IMR-90 (cell line): ENCODE measurements around the gene RERE. TPM values are rescaled to one million over a fixed set of nuclear protein-coding genes. Genes with fewer than 3 reads are reported as not detected.
A peak's percentile ranks its signal among the peaks of the same experiment; 100 is the strongest.

ENCODE experiments used
- ATAC-seq: fragments of 200-7000 bp; cut with Tn5 transposase; 2 replicates; pipeline ENCODE4 v1.9.1; 2020; ENCODE audit warnings: low read depth, mild to moderate bottlenecking, moderate library complexity
- BruUV-seq: library from RNA; stranded (reverse); fragments of 400-500 nt; replicated peaks from 2 replicates; lab custom pipeline; 2021; lab: Mats Ljungman, UMichigan
- CTCF ChIA-PET: fragments of 300-600 bp; formaldehyde crosslinking; extraction: SDS; loops from one replicate; lab custom pipeline; 2021; ENCODE audit warnings: antibody characterized with exemption; lab: Yijun Ruan, JAX
- POLR2A ChIA-PET: fragments of 300-600 bp; sonication (Branson Sonifier 250); formaldehyde crosslinking; loops from one replicate; lab custom pipeline; 2022; ENCODE audit warnings: antibody characterized with exemption; ENCODE audit not compliant: unreplicated experiment; lab: Charles Lee
- DNase-seq: peaks from one replicate; pipeline ENCODE4 v3.0.0; 2013
- H2AFZ ChIP-seq: replicated peaks from 2 replicates; pipeline ENCODE3; 2013; ENCODE audit warnings: low read length, mild to moderate bottlenecking; ENCODE audit not compliant: poor library complexity
- H2AK5ac ChIP-seq: 2 replicates; pipeline ENCODE4 v1.6.1; 2013; ENCODE audit warnings: low read depth, low read length, inconsistent platforms
- H2AK9ac ChIP-seq: replicated peaks from 2 replicates; pipeline ENCODE3; 2013; ENCODE audit warnings: mild to moderate bottlenecking, low read depth, low read length, moderate library complexity; ENCODE audit not compliant: poor library complexity
- H2BK120ac ChIP-seq: 2 replicates; pipeline ENCODE4 v1.6.1; 2013; ENCODE audit warnings: low read depth, low read length, inconsistent platforms
- H2BK15ac ChIP-seq: 3 replicates; pipeline ENCODE4 v1.6.1; 2013; ENCODE audit warnings: low read depth, low read length, inconsistent platforms
- H2BK20ac ChIP-seq: 2 replicates; pipeline ENCODE4 v1.6.1; 2013; ENCODE audit warnings: low read depth, mild to moderate bottlenecking, inconsistent platforms, low read length, moderate library complexity
- H2BK5ac ChIP-seq: 2 replicates; pipeline ENCODE4 v1.6.1; 2013; ENCODE audit warnings: mild to moderate bottlenecking, low read depth, low read length, inconsistent platforms; ENCODE audit not compliant: poor library complexity, severe bottlenecking
- H3K14ac ChIP-seq: replicated peaks from 2 replicates; pipeline ENCODE4 v1.6.1; 2013; ENCODE audit warnings: low read depth, low read length, inconsistent platforms
- H3K18ac ChIP-seq: 2 replicates; pipeline ENCODE4 v1.6.1; 2013; ENCODE audit warnings: low read depth, low read length, control low read depth
- H3K23ac ChIP-seq: 2 replicates; pipeline ENCODE4 v1.6.1; 2013; ENCODE audit warnings: low read depth, low read length, inconsistent platforms
- H3K27ac ChIP-seq: 2 replicates; pipeline ENCODE4 v1.5.1; 2013; ENCODE audit warnings: mild to moderate bottlenecking, control low read depth, low read length; ENCODE audit not compliant: insufficient read depth
- H3K27me3 ChIP-seq: 2 replicates; pipeline ENCODE4 v1.6.1; 2013; ENCODE audit warnings: low read length; ENCODE audit not compliant: control insufficient read depth, insufficient read depth
- H3K36me3 ChIP-seq: 2 replicates; pipeline ENCODE4 v1.6.1; 2013; ENCODE audit warnings: low read length, mixed read lengths; ENCODE audit not compliant: control insufficient read depth, insufficient read depth
- H3K4ac ChIP-seq: 2 replicates; pipeline ENCODE4 v1.6.1; 2013; ENCODE audit warnings: low read depth, low read length, inconsistent platforms
- H3K4me1 ChIP-seq: 2 replicates; pipeline ENCODE4 v1.6.1; 2013; ENCODE audit warnings: low read length, mixed read lengths; ENCODE audit not compliant: control insufficient read depth, insufficient read depth
- H3K4me2 ChIP-seq: 2 replicates; pipeline ENCODE4 v1.6.1; 2013; ENCODE audit warnings: low read depth, mild to moderate bottlenecking, control low read depth, low read length, moderate library complexity
- H3K4me3 ChIP-seq: 2 replicates; pipeline ENCODE4 v1.5.1; 2013; ENCODE audit warnings: low read depth, mild to moderate bottlenecking, control low read depth, low read length, moderate library complexity; ENCODE audit not compliant: insufficient read depth
- H3K56ac ChIP-seq: 2 replicates; pipeline ENCODE4 v1.6.1; 2013; ENCODE audit warnings: low read length, inconsistent platforms; ENCODE audit not compliant: insufficient read depth; ENCODE audit errors: extremely low read depth
- H3K79me1 ChIP-seq, 2 experiments: 2 replicates each; pipeline ENCODE4 v1.6.1; 2013; ENCODE audit warnings: low read length in 2 of 2, inconsistent platforms in 1 of 2, low read depth in 1 of 2
- H3K9ac ChIP-seq: 2 replicates; pipeline ENCODE4 v1.6.1; 2013; ENCODE audit warnings: low read depth, low read length, control low read depth
- H3K9me1 ChIP-seq: 2 replicates; pipeline ENCODE4 v1.6.1; 2013; ENCODE audit warnings: low read length, inconsistent platforms; ENCODE audit not compliant: insufficient read depth
- H3K9me3 ChIP-seq: 2 replicates; pipeline ENCODE4 v1.6.1; 2013; ENCODE audit warnings: low read length; ENCODE audit not compliant: control insufficient read depth, insufficient read depth
- H4K20me1 ChIP-seq: 2 replicates; pipeline ENCODE4 v1.6.1; 2013; ENCODE audit warnings: low read length, inconsistent platforms; ENCODE audit not compliant: insufficient read depth
- H4K5ac ChIP-seq: 2 replicates; pipeline ENCODE4 v1.6.1; 2013; ENCODE audit warnings: mild to moderate bottlenecking, low read depth, low read length, control low read depth
- H4K8ac ChIP-seq, 2 experiments: 2 replicates each; pipeline ENCODE4 v1.6.1; 2013; ENCODE audit warnings: low read depth in 2 of 2, low read length in 2 of 2, control low read depth in 1 of 2, inconsistent platforms in 1 of 2
- H4K91ac ChIP-seq: 2 replicates; pipeline ENCODE4 v1.6.1; 2013; ENCODE audit warnings: low read depth, low read length, inconsistent platforms; ENCODE audit not compliant: insufficient read depth
- CEBPB ChIP-seq: IDR thresholded peaks from 2 replicates; pipeline ENCODE4 v1.6.1; 2012; ENCODE audit warnings: low read depth, low read length, improper control_type of control experiment
- CHD1 ChIP-seq: IDR thresholded peaks from 2 replicates; pipeline ENCODE4 v1.6.1; 2012; ENCODE audit warnings: low read depth, low read length, improper control_type of control experiment
- MAZ ChIP-seq: IDR thresholded peaks from 2 replicates; pipeline ENCODE4 v1.6.1; 2012; ENCODE audit warnings: low read depth, mild to moderate bottlenecking, low read length, improper control_type of control experiment, moderate library complexity, borderline replicate concordance
- WGBS, 2 experiments: methylation state at CpG; one replicate each; pipeline versions ENCODE4 v1.1.5 to v1.1.7; 2013; ENCODE audit warnings: missing lambda C conversion rate in 2 of 2; ENCODE audit not compliant: insufficient read length in 1 of 2; ENCODE audit errors: extremely low coverage in 2 of 2; 5-methylcytosine and 5-hydroxymethylcytosine counted together
- dilution Hi-C: fragments of 300-500 bp; cut with HindIII; formaldehyde crosslinking; loops from one replicate; pipeline ENCODE4 v1.14.3; 2018; ENCODE audit warnings: low sequenced_read_pairs; ENCODE audit not compliant: unreplicated experiment
- in situ Hi-C: fragments of 300-500 bp; cut with MboI; formaldehyde crosslinking; loops from 3 replicates; pipeline ENCODE4 v1.14.3; 2019; ENCODE audit warnings: low sequenced_read_pairs, inconsistent platforms, mixed read lengths
- intact Hi-C: fragments of 100-400 bp; cut with micrococcal nuclease; formaldehyde crosslinking; loops from 2 replicates; pipeline ENCODE4 v1.10.0; 2022
- polyA plus RNA-seq, 3 experiments: library from polyadenylated mRNA; depleted of rRNA; stranded (reverse); fragments of >200 nt; gene quantifications; 2 replicates each; pipeline ENCODE4 v1.2.3, GENCODE V29; 2012; ENCODE audit warnings: low replicate concordance in 1 of 3
- total RNA-seq: library from RNA; depleted of rRNA; stranded (reverse); fragments of >200 nt; gene quantifications from 2 replicates; pipeline ENCODE4 v1.2.3, GENCODE V29; 2012
- TF ChIP-seq, protein P1 (sequence below): fragments of 150-350 bp; IDR thresholded peaks from 2 replicates; pipeline ENCODE4 v1.6.1; 2017; ENCODE audit warnings: mild to moderate bottlenecking, antibody characterized with exemption, low read length, low read depth

Gene RERE
- total and polyA plus RNA-seq, 2 of the 4 experiments (the other 2 are of a cell fraction) = 11.5 to 25.1 TPM

DNA sequence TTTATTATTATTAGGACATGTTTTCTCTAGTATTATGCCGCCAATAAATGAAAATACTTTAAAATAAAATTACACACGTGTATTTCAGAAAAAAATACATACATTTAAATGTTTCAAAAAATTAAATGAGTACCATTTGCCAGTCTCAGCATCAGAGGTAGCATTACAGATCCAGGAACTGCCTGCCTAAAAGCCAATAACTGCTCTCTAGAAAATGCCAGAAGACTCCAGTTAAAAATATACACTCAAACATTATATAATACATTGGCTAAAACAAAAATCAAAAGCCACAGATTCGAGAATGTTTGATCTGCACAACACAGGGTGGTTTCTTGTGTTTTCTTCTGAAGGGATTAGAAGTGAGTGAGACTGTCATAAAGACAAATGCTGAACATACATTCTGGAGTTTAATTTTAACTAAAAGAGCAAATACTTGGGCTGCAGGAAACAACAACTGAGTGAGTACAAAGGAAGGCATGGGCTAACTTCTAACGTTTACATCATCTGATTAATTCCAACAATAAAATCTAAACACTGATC lies 105.5 kb downstream of the RERE start:
- ChIA-PET CTCF (no interaction called here), POLR2A (interaction anchor here (1.0 kb wide), 1 partner anchor 11 kb away, joined by 3 read pairs; no protein-coding TSS in a partner anchor)
- Histone ChIP-seq H3K4me3 (no peak overlapping the region; the same call in 1 of the 2 replicates), H3K9ac (no peak overlapping the region; the same call in 1 of the 2 replicates), H3K27me3 (no peaks in the 10 kb centered on the region), H3K23ac (no peak overlapping the region; the same call in 1 of the 2 replicates), H3K14ac (no peak overlapping the region), H3K4me1 (peaks cover 10% of the 10 kb centered on the region), H4K91ac (no peak overlapping the region), H2BK20ac (no peak overlapping the region), H3K9me3 (no peaks in the 10 kb centered on the region), H3K4me2 (peak overlapping the region; percentile 77), H3K79me1 (peaks cover 23 to 42% of the 10 kb centered on the region in 2 experiments), H4K5ac (no peak overlapping the region), H2BK15ac (no peak overlapping the region), H3K36me3 (no peaks in the 10 kb centered on the region), H3K9me1 (peaks cover 4% of the 10 kb centered on the region), H2BK5ac (peak overlapping the region; percentile 86), H2AK5ac (no peak overlapping the region), H4K8ac (no peak overlapping the region), H4K20me1 (peaks cover 7% of the 10 kb centered on the region; the same call in 1 of the 2 replicates), H3K18ac (peak overlapping the region; percentile 32; the same call in 1 of the 2 replicates), H2AK9ac (no peak overlapping the region), H3K4ac (peak overlapping the region; percentile 12; the same call in 1 of the 2 replicates), H3K56ac (0 out of 2 replicates have a peak overlapping the region, but pooled peaks have one; percentile 13), H2AFZ (no peak overlapping the region), H2BK120ac (peak overlapping the region; percentile 6; the same call in 1 of the 2 replicates), H3K27ac (peak overlapping the region; percentile 39; the same call in 1 of the 2 replicates)
- in situ Hi-C loops = loop anchor here (25.0 kb wide), 1 partner anchor 725 kb away; no protein-coding TSS in a partner anchor
- no peak for DNase-seq
- TF ChIP-seq CHD1 = no peak
- no peak for TF ChIP-seq MAZ
- TF ChIP-seq, protein P1, sequence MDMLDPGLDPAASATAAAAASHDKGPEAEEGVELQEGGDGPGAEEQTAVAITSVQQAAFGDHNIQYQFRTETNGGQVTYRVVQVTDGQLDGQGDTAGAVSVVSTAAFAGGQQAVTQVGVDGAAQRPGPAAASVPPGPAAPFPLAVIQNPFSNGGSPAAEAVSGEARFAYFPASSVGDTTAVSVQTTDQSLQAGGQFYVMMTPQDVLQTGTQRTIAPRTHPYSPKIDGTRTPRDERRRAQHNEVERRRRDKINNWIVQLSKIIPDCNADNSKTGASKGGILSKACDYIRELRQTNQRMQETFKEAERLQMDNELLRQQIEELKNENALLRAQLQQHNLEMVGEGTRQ = no peak
- TF ChIP-seq CEBPB = peak; percentile 44; the same call in 1 of the 2 replicates
- ATAC-seq = no peak; the same call in 1 of the 2 replicates
- intact Hi-C loops = no loop called here
- WGBS, 2 experiments = 17% methylated on average over 1 of the region's 4 CpGs; no CpG with 5 or more reads in 1 of the 2 experiments
- dilution Hi-C loops = no loop called here
- BruUV-seq = no TSS peak
